Non-pigmented ciliary epithelial cell (primary cell): Measurements from ENCODE around the gene COL9A1.

Source experiments
- DNase-seq: peaks from one replicate; pipeline ENCODE4 v3.0.0-alpha.2; 2010; ENCODE audit warnings: low read depth

The COL9A1 gene

DNA sequence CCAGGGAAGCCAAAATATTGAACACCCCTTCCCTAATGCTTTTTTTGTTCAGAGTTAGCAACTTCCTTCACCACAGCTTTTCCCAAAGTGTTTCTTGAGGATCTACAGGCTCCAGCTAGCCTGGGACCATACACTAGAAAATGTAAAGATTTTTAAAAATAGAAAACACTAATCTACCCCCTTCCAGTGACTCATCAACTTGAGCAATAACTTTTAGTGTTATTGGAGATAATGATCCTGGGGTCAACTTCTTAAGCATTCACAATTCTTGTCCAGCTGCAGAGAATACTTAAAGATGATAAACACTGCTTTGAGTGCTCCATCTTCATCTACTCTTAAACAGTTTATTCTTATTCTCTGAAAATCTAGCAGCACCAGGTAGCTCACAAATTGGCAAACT lies 131.6 kb downstream of the COL9A1 start:
- no peak for DNase-seq

DNA sequence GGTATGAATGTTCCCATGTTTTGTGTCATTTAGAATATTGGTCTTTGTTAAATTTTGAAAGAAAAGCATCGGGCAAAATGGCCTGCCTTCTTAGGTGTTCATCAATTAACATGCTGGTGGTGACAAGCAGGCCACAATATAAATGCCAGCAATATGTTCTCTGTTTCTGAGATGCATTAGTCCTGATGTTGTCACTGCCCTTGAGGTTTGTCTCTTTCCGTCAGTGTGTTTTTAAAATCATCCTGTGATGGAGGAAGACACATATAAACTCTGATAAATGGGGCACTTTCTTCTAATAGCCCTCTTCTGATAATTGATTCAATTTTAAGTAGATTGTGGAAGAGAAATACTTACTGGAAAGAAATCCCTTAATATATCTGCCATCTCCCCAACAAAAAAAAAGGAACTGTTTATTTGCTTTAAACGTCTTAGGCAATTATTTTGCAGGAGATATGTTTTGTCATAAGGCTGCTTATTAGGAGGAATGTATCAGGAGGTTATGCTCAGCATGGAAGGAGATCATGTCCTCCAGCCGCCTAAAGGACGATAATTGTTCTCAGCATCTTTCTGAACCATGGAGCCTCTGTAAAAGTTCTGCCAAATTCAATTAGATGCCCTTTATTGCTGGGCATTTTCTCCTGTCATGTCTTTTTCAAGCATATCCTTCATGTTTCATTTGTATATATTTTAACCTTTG lies 134.1 kb downstream of the COL9A1 start:
- no peak for DNase-seq
